NCI-H82 treated with DMSO at 0.1 percent for 48 hours (cell line): Measurements from ENCODE around the gene SCML1.

Source experiments
- DNase-seq: peaks from one replicate; lab custom pipeline; 2025; ENCODE audit not compliant: unreplicated experiment; lab: John Stamatoyannopoulos, UW

The SCML1 gene

DNA sequence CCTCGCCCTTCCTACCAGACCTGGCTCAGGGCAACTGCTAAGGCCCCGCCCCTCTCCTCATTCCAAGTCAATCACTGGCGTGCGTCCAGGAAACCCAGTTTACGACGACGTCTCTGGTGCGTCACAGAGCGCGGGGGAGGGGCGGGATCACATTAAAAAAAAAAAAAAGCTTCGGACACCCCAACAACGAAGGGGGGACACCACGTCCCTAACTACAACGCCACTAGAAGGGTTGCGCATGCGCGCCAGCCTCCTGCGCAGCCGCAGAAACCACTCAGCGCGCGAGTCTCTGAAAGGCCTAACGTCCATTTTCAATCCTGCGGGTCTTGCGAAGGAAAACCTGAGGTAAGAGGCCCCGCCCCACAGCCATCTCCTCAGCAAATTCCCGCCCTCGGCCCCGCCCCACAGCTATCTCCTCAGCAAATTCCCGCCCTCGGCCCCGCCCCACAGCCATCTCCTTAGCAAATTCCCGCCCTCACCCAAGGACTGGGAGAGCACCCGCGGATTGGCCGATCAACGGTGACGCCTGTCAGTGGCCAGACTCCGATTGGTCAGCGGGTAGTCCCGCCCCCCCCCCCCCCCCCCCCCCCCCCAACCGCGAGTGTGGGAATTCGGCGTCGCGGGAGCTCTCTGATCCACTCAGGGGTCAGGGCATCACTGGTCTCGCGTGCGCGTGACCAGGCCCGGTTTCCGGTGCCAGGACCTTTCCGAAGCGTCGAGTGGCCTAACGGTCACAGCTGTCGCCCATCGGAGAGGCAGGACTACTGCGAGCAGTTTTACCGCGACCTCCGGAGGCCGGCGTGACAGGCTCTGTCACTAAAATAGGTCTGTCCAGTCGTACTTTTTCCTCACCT lies at the start of gene SCML1:
SCML1 (plus strand) TSS at position 638 of the 854 bp plus-strand sequence. CDS start 6,694 bp downstream, outside the sequence.
- peak; percentile 90 for DNase-seq

DNA sequence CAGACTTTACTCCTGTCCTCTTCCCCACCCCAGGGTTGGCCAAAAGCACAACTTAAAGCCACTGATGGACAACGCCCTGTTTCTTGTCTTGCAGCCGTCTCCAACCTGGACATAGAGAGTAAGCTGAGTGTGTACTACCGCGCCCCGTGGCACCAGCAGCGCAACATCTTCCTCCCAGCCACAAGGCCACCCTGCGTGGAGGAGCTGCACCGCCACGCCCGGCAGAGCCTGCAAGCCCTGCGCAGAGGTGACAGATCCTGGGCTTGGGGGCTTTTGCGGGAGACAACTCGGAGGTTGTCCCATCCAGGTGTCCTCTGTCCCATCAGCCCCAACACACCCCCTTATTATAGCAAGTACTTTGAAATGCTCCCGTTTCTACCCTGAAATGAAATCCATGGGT lies 49.6 kb upstream of the SCML1 start:
- DNase-seq, result no peak

GRCh38 chrX:17689971-17690409 lies 47.3 kb upstream of the SCML1 start:
- peak; percentile 3 for DNase-seq

- peak; percentile 66 for DNase-seq
These were observed 44.5 kb upstream of the SCML1 start for GRCh38 chrX:17692709-17693346.

GRCh38 chrX:17697191-17697590 lies 40.1 kb upstream of the SCML1 start:
- no peak for DNase-seq

- DNase-seq, result no peak
These were observed 36.3 kb upstream of the SCML1 start for GRCh38 chrX:17700976-17701375.

- DNase-seq, result no peak
These were observed 34.1 kb upstream of the SCML1 start for GRCh38 chrX:17703201-17703600.

- no peak for DNase-seq
These were observed 32.1 kb upstream of the SCML1 start for GRCh38 chrX:17705211-17705610.

DNA sequence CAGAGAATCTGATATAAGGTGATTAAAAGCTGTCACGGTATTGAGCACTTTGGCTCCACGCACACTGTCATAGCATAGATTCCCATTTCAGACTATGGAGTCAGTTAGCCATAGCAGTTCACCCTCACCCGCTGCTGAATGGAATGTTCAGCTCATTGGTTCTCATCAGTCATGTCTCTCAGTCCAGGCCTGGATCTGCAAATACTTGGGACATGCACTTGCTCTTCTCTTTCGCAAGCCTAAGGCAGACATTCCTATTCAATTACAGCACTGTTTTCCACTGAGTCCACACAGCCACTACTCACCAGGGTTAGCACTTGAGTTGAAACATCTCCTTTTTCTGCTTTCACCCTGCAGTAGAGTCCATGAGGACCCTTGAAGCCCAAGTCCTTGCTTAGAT lies 30.6 kb upstream of the SCML1 start:
- DNase-seq, result no peak

- DNase-seq, result no peak
These were observed 29.6 kb upstream of the SCML1 start for GRCh38 chrX:17707731-17708130.

DNA sequence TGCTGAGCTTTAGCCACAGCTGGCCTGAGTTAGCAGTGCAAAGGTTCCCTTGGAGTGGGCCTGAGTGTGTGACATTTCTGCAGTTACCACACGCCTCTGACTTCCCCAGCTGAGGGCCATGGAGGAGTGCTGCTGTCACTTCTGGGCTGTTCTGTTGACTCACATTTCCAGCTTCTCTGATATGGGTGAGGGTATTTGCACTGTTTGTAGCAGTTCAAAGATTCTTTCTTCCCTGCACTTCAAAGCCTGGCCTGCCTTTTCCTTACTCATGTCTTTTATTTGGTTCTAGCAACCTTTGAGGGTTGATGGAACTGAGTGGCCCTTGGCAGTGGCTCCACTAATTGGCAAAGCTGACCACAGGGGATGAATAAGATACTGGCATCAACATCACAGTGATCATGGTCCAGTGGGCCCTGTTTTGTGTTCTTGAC lies 26.4 kb upstream of the SCML1 start:
- DNase-seq, result no peak

DNA sequence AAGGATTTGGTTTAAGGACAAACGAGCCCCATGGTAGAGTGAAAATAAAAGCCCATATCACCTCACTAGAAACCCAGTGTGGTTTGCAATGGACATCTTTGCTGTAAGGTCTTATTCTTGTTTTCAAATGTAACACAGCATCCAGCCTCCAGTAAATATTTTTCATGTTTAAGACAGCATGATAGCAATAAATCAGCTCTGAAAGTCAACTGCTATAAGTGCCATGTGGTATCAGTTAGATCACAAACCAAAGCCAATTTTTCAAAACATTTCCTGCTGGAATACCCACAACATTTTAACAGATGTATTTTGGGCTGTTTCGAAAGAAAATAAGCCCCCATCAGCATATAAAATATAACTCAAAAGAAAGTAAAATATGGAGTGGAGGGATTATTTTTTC lies 24.0 kb upstream of the SCML1 start:
- DNase-seq, result no peak

DNA sequence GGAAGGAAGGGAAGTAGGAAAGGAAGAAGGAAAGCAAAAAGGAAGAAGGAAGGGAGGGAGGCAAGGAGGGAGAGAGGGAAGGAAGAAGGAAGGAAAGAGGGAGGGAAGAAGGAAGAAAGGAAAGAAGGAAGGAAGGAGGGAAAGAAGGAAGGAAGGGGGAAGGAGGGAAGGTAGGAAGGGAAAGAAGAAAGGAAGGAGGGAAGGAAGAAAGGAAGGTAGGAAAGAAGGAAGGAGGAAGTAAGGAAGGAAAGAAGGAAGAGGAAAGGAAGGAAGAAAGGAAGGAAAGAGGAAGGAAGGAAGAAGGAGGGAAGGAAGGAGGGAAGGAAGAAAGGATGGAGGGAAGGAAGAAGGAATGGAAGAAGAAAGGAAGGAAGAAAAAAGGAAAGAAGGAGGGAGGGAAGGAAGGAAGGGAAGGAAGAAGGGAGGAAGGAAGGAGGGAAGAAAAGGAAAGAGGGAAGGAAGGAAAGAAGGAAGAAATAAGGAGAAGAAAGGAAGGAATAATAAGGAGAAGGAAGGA lies 18.6 kb upstream of the SCML1 start:
- no peak for DNase-seq

DNA sequence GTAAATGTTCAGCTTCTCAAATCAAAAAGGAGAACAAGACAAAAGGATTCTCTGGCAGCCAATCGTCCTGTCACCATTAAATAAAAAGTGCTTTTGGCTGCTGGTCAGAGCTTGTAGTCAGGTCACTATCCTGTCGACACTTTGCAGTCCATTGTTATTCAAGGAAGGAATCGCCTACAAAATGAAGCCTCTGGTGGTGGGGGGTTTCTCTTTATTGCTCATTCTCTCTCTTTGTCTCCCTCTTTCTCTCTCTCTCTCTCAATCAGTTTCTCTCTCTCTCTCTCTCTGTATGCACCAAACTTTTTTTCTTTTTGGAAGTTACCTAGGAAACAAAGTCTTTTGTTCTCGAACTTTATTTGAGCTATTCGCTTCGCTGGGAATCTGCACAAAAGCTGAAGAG lies 17.6 kb upstream of the SCML1 start:
- DNase-seq, result no peak

- DNase-seq, result no peak
These were observed 15.6 kb upstream of the SCML1 start for GRCh38 chrX:17721715-17722114.

DNA sequence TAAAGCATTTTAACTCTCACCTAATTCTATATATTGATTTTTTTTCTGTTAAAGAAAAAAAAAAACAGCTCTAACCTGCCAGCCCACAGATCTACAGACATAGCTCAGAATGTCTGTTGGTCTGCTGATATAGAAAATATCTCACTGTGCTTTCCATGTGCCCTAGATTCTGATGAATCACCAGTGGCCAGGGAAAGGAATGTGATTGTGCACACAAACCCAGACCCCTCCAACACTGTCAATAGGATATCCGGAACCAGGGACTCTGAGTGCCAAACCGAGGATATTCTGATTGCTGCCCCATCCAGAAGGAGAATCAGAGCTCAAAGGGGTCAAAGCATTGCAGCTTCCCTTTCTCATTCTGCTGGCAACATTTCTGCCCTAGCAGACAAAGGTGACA lies 12.1 kb upstream of the SCML1 start:
- no peak for DNase-seq

DNA sequence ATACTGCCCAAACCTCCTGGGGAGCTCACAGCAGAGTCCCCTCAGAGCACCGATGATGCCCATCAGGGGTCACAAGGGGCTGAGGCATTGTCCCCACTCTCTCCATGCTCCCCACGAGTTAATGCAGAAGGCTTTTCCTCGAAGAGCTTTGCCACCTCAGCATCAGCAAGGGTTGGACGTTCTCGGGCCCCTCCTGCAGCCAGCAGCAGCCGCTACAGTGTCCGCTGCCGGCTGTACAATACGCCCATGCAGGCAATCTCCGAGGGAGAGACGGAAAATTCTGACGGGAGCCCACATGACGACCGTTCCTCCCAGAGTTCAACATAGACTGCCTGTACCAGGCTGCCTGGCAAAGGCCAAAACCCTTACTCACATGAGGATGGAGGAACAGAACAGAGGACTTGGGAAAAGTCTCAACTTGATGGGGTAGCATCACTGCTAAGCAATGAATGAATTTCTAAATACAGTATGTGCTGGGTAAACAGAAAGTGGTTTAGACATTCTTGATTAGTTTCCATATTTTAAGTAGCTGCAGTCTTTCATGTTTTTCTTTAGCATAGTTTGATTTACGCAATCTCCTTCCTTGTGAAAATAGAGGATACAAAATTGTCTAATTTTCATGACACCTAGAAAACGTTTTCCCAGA lies 5.0 kb upstream of the SCML1 start:
- DNase-seq, result no peak

GRCh38 chrX:17735406-17735805 lies 1.9 kb upstream of the SCML1 start:
- no peak for DNase-seq

DNA sequence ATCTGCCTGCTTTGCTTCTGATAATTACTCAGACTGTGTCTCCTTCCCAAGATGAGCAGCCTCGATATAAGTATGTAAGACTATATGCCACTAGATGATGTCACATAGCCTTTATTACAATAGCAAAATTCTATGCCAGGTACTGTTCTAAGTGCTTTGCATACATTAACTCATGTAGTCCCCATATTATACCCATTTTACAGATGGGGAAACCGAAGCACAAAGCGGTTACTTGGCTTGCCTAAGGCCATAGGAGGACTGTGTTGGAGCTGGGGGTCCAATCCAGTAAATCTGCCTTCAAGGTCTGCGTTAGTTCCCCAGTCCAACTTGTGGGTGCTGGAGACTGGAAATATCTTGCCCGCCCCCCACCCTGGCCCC lies 826 bp upstream of the SCML1 start:
- no peak for DNase-seq

DNA sequence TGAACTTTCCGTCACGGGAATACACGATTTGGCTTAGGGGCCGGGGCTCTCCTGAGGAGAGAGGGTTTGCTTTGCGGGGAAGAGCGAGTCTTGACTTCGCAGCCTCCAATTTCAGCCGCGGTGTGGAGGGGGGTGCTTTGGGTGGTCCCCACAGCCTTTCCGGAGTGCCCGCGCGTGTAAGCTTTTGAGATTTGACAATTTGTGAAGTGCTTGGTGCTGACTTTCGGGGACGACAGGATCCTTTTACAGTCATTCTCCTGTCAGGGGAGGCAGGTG lies 355 bp downstream of the SCML1 start:
- no peak for DNase-seq

- DNase-seq, result peak; percentile 28
These were observed 857 bp downstream of the SCML1 start for GRCh38 chrX:17737986-17738713.
